Pancreas (tissue), 10 donors: ENCODE results near the gene HOXC9. TPM values are rescaled to one million over a fixed set of nuclear protein-coding genes. Genes with fewer than 3 reads are reported as not detected.

ENCODE experiments used
- ATAC-seq, 4 donors: fragments of 200-7000 bp; cut with Tn5 transposase; one replicate each; pipeline versions ENCODE4 v1.8.0 to v1.9.1; 2020; ENCODE audit warnings: mild to moderate bottlenecking in 4 of 4, moderate library complexity in 4 of 4
- DNase-seq, 6 donors: peaks; one replicate each; pipeline ENCODE4 v3.0.0-alpha.2; 2020
- FAIRE-seq: peaks from 2 replicates; lab custom pipeline; 2012; peaks lifted over from hg19 to GRCh38; lab: Jason Lieb, UNC
- H3K27ac ChIP-seq, 4 donors: fragments of 200-600 bp; sonication (generic); 1 replicate in 3 of 4; 2 replicates in 1 of 4; pipeline versions ENCODE4 v1.5.0 to v1.8.0; 2020
- H3K27me3 ChIP-seq, 4 donors: fragments of 200-600 bp; one replicate each; pipeline ENCODE4 v1.8.0; 2021
- H3K36me3 ChIP-seq, 3 donors: fragments of 200-600 bp; sonication (generic) in 1 of 3; one replicate each; pipeline versions ENCODE4 v1.5.0 to v1.8.0; 2020 to 2021
- H3K4me1 ChIP-seq, 3 donors: fragments of 200-600 bp; one replicate each; pipeline ENCODE4 v1.8.0; 2021
- H3K4me3 ChIP-seq, 4 donors: fragments of 200-600 bp; sonication (generic) in 2 of 4; one replicate each; pipeline versions ENCODE4 v1.5.0 to v1.8.0; 2020 to 2021
- H3K9me3 ChIP-seq, 4 donors: fragments of 200-600 bp; one replicate each; pipeline ENCODE4 v1.8.0; 2021
- CTCF ChIP-seq, 4 donors: fragments of 200-600 bp; sonication (generic) in 3 of 4; IDR thresholded peaks; one replicate each; pipeline versions ENCODE4 v1.5.0 to v1.8.0; 2021; ENCODE audit warnings: antibody characterized with exemption in 4 of 4
- WGBS, 2 donors: extraction: QIAGEN DNeasy Blood & Tissue Kit; methylation state at CpG; one replicate each; pipeline ENCODE4 v1.1.7; 2013; 5-methylcytosine and 5-hydroxymethylcytosine counted together
- intact Hi-C, 3 donors: fragments of 100-400 bp; cut with DNase I; formaldehyde crosslinking; loops; one replicate each; pipeline versions ENCODE4 v1.11.1 to v1.14.2; 2022
- polyA plus RNA-seq, 2 donors: library from polyadenylated mRNA; stranded (reverse); fragments of 200-250 nt; gene quantifications; one replicate each; pipeline ENCODE4 v1.2.3, GENCODE V29; 2013
- total RNA-seq, 6 donors: library from RNA; stranded (reverse); fragmentation: NEBNext Ultra II Directional in 4 of 6; extraction: Animal tissue kit (Norgen Biotek cat#: 25700) in 4 of 6; gene quantifications; one replicate each; pipeline versions ENCODE4 v1.2.1 to v1.2.4, GENCODE V29; 2021 to 2023
- donor health status: healthy with polysubstance abuse.
- donor health status: DM: no; HTN: no; CAD: no; lungs with moderate emphysema.
- donor health status: DM: no; HTN: no; CAD: no.
- donor health status: control.
- donor health status: control.
- donor health status: Bipolar disorder and iron deficiency.
- donor health status: DM: yes; HTN: yes; CAD: no.
- donor health status: DM: no; HTN: no; CAD: no.
- donor health status: DM: no; HTN: no; CAD: no.
- donor health status: DM: yes; HTN: yes; CAD: no.

Gene HOXC9
- total and polyA plus RNA-seq, 8 donors, result 0.19 to 0.27 (median 0.26) TPM; not detected in 5

GRCh38 chr12:53992377-53992889, 7.5 kb upstream of the HOXC9 start:
- ATAC-seq, result no peak
- H3K4me3 ChIP-seq, result no peak overlapping the region
- WGBS, 2 donors, result 41 to 44% methylated on average over 7 of the region's 7 CpGs

GRCh38 chr12:53993162-53994008, 6.6 kb upstream of the HOXC9 start:
- no peak for FAIRE-seq
- H3K4me1 ChIP-seq, result peaks cover 0 to 16% (median 16%) of the 10 kb centered on the region in 3 donors
- intact Hi-C loops, result no loop called here
- H3K27ac ChIP-seq, result no peak overlapping the region
- H3K36me3 ChIP-seq, result no peaks in the 10 kb centered on the region
- no peaks in the 10 kb centered on the region for H3K9me3 ChIP-seq
- no peak for TF ChIP-seq CTCF (IDR thresholded peaks at IDR 0.05)
- ATAC-seq, result no peak
- DNase-seq, result no peak
- H3K4me3 ChIP-seq, result no peak overlapping the region
- 41 to 42% methylated on average over 18 of the region's 18 CpGs for WGBS, 2 donors
- H3K27me3 ChIP-seq, result peaks cover 4 to 91% (median 14%) of the 10 kb centered on the region in 4 donors

More at GRCh38 chr12:53992377-53992889, 7.5 kb upstream of the HOXC9 start:
- no peaks in the 10 kb centered on the region for H3K9me3 ChIP-seq
- no peaks in the 10 kb centered on the region for H3K36me3 ChIP-seq
- no peak for DNase-seq
- H3K4me1 ChIP-seq, result peaks cover 0 to 16% (median 16%) of the 10 kb centered on the region in 3 donors
- FAIRE-seq, result no peak
- H3K27ac ChIP-seq, result no peak overlapping the region
- H3K27me3 ChIP-seq, result peaks cover 4 to 90% (median 14%) of the 10 kb centered on the region in 4 donors
- no peak for TF ChIP-seq CTCF (IDR thresholded peaks at IDR 0.05)
- intact Hi-C loops, result no loop called here

- Histone ChIP-seq H3K4me1 (peaks cover 0 to 16% (median 16%) of the 10 kb centered on the region in 3 donors), H3K4me3 (no peak overlapping the region), H3K9me3 (no peaks in the 10 kb centered on the region), H3K27ac (no peak overlapping the region), H3K36me3 (no peaks in the 10 kb centered on the region), H3K27me3 (peaks cover 3 to 85% (median 11%) of the 10 kb centered on the region in 4 donors)
- no peak for FAIRE-seq
- DNase-seq, result no peak
- 10 to 11% methylated on average over 19 of the region's 19 CpGs for WGBS, 2 donors
- intact Hi-C loops, result no loop called here
- peak in 1 of 4 donors; percentile 6 for ATAC-seq
- TF ChIP-seq CTCF (IDR thresholded peaks at IDR 0.05), result no peak
These were observed 6.0 kb upstream of the HOXC9 start for GRCh38 chr12:53994009-53994263.

GRCh38 chr12:53994264-53995001, 5.5 kb upstream of the HOXC9 start:
- peak overlapping the region in 2 of 4 donors; percentile 10 to 43 for H3K4me3 ChIP-seq
- intact Hi-C loops, result no loop called here
- no peak overlapping the region for H3K27ac ChIP-seq
- DNase-seq (peak in 2 of 6 donors; percentile 14 to 71), FAIRE-seq (no peak), ATAC-seq (peak; percentile 35 to 69 (median 59))
- no peak for TF ChIP-seq CTCF (IDR thresholded peaks at IDR 0.05)
- H3K4me1 ChIP-seq, result peaks cover 0 to 16% (median 14%) of the 10 kb centered on the region in 3 donors
- no peaks in the 10 kb centered on the region for H3K36me3 ChIP-seq
- no peaks in the 10 kb centered on the region for H3K9me3 ChIP-seq
- 3 to 4% methylated on average over 46 to 60 of the region's 60 CpGs for WGBS, 2 donors
- peaks cover 0 to 81% (median 11%) of the 10 kb centered on the region in 4 donors for H3K27me3 ChIP-seq
